HG02588 (cell line): ENCODE data around the gene OARD1.

ENCODE experiments used
- ATAC-seq: cut with Tn5 transposase; IDR thresholded peaks from one replicate; pipeline ENCODE4 v1.9.1; 2021; ENCODE audit warnings: mild to moderate bottlenecking, moderate library complexity; ENCODE audit not compliant: unreplicated experiment

The OARD1 gene

GRCh38 chr6:41075651-41076626 is 3.8 kb upstream of the OARD1 start:
- ATAC-seq: no peak

GRCh38 chr6:41074692-41075436 is 2.7 kb upstream of the OARD1 start:
- no peak for ATAC-seq

- ATAC-seq: no peak
Measured at GRCh38 chr6:41073968-41074691, 2.0 kb upstream of the OARD1 start.

GRCh38 chr6:41073203-41073967 is 1.2 kb upstream of the OARD1 start:
- peak; percentile 27 for ATAC-seq

- peak; percentile 58 for ATAC-seq
Measured at GRCh38 chr6:41072836-41073202, 663 bp upstream of the OARD1 start, which contains the start of gene NFYA. Gene NFYA (plus strand): TSS chr6:41072974. CDS start chr6:41079090, 6,116 bp downstream.

- no peak for ATAC-seq
Measured at GRCh38 chr6:41071501-41071922, 644 bp downstream of the OARD1 start.

- no peak for ATAC-seq
Measured at GRCh38 chr6:41066867-41067304, 5.3 kb downstream of the OARD1 start.

GRCh38 chr6:41065550-41066026 is 6.6 kb downstream of the OARD1 start:
- ATAC-seq: no peak

- no peak for ATAC-seq
Measured at GRCh38 chr6:41064841-41065240, 7.3 kb downstream of the OARD1 start.

GRCh38 chr6:41063884-41064285 is 8.3 kb downstream of the OARD1 start:
- no peak for ATAC-seq

- no peak for ATAC-seq
Measured at GRCh38 chr6:41062056-41062455, 10.1 kb downstream of the OARD1 start.

- ATAC-seq: no peak
Measured at GRCh38 chr6:41061196-41061726, 10.9 kb downstream of the OARD1 start.

- ATAC-seq: no peak
Measured at GRCh38 chr6:41059556-41059955, 12.6 kb downstream of the OARD1 start.

GRCh38 chr6:41058783-41059181 is 13.4 kb downstream of the OARD1 start:
- ATAC-seq: no peak

GRCh38 chr6:41056768-41057490 is 15.2 kb downstream of the OARD1 start:
- ATAC-seq: no peak

GRCh38 chr6:41055149-41055548 is 17.0 kb downstream of the OARD1 start:
- ATAC-seq: no peak

- ATAC-seq: no peak
Measured at GRCh38 chr6:41054511-41054910, 17.6 kb downstream of the OARD1 start.

GRCh38 chr6:41053041-41053440 is 19.1 kb downstream of the OARD1 start, which contains the start of gene APOBEC2:
Gene APOBEC2 (plus strand): TSS chr6:41053202. CDS start chr6:41053348, 146 bp downstream.
- ATAC-seq: no peak

GRCh38 chr6:41051873-41052272 is 20.3 kb downstream of the OARD1 start:
- ATAC-seq: no peak
